HEK293T (cell line): Measurements from ENCODE around the gene GABRR3.

ENCODE experiments used
- BHLHE40 ChIP-seq: fragments of 450-650 bp; IDR thresholded peaks from 2 replicates; pipeline ENCODE4 v1.6.1; 2016; ENCODE audit warnings: mild to moderate bottlenecking, moderate library complexity, borderline replicate concordance
- FOXK2 ChIP-seq: fragments of 450-650 bp; IDR thresholded peaks from 2 replicates; pipeline ENCODE4 v1.6.1; 2016; ENCODE audit warnings: mild to moderate bottlenecking
- LEF1 ChIP-seq: fragments of 450-650 bp; IDR thresholded peaks from 2 replicates; pipeline ENCODE4 v1.6.1; 2017; ENCODE audit warnings: mild to moderate bottlenecking, borderline replicate concordance

DNA sequence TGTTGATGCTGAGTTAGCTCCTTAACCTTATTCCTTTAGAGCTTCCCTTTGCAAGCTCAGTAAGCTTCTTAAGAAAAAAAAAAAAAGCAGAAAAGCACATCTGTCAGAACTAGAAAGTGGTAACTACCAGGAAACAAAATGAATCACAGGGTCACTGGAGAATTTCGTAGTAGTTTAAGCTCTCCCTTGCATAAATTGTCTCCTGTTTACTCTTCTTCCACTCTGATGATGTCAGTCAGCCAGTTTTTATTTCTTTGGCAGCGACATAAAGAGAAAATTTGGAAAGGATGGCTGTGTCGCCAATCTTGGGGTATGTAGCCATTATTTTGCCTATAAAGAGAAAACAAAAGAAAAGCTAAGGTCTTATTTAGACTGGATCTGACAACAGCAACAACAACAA, 3.2 kb upstream of the GABRR3 start:
- no peak for TF ChIP-seq BHLHE40
- no peak for TF ChIP-seq LEF1
- TF ChIP-seq FOXK2: no peak
